Pulmonary artery endothelial cell (primary cell): ENCODE measurements around the gene PARP6. TPM values are rescaled to one million over a fixed set of nuclear protein-coding genes. Genes with fewer than 3 reads are reported as not detected.
"Not testable (repeated sequence)": the region's sequence is repeated elsewhere in the genome, so short reads cannot be mapped to it uniquely, and the experiment has no call there.

Source experiments
- DNase-seq: peaks from one replicate; pipeline ENCODE4 v3.0.0-alpha.2; 2011; ENCODE audit warnings: low read depth, low spot score
- total RNA-seq: library from RNA; depleted of rRNA; stranded (reverse); fragments of >200 nt; gene quantifications from 2 replicates; pipeline ENCODE4 v1.2.3, GENCODE V29; 2014

PARP6 gene
- total RNA-seq, 1 donor from 2014 or later: 9.3 TPM

DNA sequence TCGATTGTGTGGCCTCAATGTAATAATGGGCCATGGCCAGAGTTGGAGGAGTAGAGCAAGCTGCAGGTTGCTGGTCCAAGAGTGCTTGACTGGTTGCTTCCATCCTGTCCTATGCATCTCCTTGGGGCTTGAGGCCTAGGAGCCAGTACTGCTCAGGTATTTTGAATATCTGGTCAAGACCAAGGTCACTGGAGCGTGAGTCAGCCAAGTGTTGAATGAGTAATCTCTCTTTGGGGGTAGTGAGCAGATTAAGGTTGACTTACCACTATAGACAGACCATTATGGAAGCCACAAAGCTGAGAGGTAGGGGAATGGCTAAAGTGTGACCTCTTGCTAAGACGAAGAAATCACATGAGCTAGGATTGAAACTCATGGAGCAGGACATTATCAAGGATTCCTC lies 9.4 kb upstream of the PARP6 start:
- DNase-seq: no peak

DNA sequence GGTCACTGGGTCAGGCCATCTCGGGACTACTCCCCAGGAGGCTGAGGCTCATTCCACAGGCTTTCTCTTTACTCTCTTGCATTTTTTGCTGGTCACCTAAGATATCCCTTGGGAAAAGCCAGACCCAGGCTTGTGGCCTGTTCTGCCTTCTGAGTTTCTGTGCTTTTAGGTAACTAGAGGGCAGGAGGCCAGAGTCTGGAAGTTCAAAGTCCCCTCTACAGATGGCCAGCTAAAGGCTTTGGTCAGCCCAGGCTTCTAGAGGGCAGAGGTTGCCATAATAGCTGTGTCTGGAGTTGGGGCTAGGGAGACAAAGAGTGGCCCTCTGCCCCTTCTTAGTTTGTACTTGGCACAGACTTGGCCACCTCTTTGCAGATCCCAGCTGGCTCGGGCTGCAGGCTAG lies 8.4 kb upstream of the PARP6 start:
- DNase-seq: no peak

DNA sequence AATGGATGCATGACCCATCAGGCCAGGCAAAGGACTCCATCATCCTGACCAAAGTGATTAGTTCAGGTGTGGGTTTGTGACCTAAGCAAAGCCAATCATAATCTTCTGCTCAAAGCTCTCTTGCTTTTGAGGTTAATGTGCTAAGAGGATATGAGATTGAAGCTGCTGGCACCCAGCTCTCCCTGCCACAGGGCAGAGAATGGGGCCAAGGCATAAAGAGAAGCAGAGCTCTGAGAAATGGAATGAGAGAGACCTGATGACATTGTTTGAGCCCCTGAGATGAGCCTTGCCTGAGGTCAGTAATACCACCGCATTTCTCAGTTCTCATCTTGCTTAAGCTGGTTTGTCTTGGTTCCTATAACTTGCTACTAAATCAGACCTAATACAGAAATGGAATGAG lies 6.4 kb upstream of the PARP6 start:
- DNase-seq: no peak

DNA sequence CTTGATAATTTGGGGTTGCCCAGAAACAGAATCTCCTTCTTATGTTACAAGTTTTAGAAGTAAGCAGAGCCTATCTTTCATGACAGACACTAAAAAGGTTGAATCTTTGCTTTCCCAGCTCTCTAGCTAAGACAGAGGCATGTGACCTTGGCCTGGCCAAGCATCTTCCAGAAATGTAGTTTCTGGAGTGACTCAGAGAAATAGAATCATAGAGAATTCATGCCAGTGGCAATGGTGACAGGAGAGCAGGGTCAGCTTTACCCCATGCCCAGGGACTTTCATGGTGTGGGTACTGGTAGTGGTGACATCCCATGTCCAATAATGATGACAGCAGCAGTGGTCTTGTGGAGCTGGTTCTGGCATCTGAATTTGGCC lies 4.0 kb upstream of the PARP6 start:
- no peak for DNase-seq

DNA sequence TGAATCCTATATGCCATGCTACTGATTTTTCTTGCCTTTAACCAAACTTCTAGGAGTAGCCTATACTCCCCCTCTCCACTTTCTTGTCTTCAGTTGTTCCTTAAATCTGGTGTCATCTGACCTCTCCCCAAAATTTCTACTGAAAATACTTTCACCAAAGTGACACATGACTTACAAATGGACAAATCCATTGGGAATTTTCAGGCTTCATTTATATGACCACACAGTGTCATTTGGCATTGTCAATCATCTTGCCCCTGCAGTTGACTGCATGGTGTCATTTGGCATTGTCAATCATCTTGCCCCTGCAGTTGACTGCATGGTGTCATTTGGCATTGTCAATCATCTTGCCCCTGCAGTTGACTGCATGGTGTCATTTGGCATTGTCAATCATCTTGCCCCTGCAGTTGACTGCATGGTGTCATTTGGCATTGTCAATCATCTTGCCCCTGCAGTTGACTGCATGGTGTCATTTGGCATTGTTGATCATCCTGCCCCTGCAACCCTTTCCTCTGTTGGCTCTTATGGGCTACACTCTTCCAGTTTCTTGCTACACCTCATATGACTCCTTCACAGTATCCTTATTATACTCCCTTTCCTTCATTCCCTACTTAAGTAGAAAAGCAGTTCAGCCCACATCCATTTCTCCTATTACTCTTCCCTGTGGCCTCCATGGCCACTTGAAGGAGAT lies 3.4 kb upstream of the PARP6 start:
- DNase-seq: not testable (repeated sequence)

DNA sequence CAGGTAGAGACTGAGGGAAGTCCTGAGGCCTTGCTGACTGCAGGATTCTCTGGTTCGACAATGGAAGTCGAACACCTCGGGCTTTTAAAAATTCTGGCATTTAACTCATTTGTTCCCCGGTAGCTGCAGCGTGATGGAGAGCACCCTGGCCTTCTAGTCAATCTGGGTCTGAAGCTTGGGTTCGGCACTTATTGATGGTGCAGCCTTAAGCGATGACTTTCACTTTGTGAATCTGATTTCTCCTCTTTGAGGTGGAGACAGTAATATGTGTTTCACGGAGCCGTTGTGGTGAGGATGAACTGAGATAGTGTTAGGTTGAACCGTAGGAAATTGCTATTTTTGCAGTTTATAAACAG lies 621 bp upstream of the PARP6 start:
- DNase-seq: no peak

DNA sequence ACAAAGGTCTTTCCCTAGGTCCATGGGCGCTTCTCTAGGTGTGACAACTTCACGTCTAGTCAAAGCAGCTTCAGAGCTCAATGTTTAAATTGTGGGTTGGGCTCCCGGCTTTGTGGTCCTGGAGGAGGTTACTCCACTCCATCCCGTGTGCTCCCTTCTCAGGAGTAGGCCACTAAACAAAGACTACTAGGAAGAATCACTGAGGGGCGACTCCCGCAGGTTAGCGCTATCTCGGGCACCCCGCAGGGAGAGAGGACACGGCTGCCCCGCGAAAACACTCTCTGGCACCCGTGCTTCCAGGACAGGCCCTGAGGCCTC lies 500 bp downstream of the PARP6 start:
- DNase-seq: no peak

DNA sequence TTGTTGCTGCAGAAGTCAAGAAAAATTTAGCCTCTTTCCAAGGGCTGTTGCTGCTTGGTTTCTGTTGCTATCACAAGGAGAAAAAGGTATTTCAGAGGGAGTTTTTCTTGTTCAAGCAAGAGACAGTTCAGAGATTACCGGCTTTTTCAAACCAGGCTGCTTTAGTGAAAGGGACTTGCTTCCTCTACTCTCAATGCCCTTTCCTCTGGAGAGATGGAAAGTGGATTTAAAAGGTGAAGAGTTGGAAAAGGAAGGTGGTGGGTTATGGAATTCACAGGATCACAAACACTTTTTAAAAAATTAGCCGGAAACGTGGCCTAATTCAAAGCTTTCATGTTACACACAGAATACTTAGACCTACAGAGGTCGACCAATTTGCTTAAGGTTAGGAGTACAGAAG lies 1.1 kb downstream of the PARP6 start:
- DNase-seq: no peak

DNA sequence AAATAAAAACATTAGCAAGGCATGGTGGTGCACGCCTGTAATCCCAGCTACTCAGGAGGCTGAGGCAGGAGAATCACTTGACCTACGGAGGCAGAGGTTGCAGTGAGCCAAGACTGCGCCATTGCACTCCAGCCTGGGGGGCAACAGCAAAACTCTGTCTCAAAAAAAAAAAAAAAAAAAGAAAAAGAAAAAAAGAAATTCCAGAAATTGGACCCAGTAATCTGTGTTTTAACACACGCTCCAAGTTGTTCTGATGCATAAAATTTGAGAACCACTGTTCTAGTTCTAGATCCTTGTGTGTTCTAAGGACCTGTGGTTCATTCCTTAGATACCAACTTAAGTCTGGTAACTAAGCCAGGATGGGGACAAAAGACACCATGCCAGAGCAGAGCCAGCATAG lies 2.6 kb downstream of the PARP6 start:
- no peak for DNase-seq

DNA sequence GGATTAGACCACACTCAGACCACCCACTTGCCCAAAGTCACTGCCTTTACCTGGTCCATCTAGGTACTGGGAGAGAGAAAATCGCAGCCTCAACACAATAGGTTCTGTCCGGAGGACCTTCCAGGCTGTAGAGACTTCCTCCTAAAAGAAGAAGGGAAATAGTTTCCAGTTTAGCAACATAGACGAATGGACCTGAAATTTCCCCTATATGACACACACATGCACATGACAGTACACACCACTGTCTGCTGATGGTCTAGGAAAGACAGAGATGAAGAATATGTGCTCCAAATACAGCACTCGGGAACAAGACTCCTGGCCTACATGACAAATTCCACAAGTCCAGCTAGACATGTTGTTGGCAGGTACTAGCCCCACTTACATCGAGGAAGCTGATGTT lies 7.3 kb downstream of the PARP6 start:
- no peak for DNase-seq

DNA sequence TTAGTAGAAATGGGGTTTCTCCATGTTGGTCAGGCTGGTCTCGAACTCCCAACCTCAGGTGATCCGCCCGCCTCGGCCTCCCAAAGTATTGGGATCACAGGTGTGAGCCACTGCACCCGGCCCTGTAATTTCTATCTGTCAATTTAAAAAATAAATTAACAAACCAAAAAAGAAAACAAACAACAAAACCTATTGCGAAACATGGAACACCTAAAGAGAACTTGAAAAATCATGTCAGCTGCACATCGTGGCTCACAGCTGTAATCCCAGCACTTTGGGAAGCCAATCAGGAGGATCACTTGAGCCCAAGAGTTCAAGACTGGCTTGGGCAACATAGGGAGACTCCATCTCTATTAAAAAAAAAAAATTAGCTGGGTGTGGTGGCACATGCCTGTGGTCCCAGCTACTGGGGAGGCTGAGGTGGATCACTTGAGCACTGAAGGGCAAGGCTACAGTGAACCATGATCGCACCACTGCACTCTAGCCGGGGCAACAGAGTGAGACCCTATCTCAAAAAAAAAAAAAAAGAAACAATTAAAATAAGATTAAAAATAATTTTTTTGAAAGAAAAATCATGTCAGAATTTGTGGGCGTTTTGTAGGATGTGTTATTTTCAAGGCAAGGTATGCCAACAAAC lies 19.6 kb downstream of the PARP6 start:
- no peak for DNase-seq

DNA sequence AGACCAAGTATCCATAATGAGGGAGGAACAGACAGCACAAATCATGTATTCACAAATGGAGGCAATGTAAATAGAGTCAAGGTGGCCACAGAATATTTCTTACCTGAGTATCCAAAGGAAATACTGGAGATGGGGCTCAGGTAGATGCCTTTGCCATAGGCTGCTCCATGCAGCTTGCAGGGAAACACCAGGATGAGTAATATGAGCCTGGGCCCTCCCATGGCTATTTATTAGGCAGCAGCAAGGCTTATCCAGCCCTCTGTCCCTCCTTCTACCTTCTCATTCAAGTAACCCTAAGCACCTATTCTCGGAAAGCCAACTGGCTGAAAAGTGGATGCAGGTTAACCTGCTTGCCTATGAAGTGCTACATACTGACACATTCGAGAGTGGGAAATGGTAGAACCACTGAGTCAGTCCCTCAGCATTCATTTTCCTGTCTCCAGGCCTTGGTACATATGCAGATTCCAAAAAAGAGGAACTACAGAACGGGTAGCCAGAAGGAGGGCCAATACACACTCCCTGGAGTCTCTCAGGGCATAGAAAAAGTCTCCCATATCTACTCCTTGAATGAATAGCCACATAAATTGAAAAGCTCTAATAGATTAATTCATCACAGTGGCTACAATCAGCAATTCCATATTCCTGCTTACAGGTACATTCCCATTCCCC lies 23.1 kb downstream of the PARP6 start:
- no peak for DNase-seq

DNA sequence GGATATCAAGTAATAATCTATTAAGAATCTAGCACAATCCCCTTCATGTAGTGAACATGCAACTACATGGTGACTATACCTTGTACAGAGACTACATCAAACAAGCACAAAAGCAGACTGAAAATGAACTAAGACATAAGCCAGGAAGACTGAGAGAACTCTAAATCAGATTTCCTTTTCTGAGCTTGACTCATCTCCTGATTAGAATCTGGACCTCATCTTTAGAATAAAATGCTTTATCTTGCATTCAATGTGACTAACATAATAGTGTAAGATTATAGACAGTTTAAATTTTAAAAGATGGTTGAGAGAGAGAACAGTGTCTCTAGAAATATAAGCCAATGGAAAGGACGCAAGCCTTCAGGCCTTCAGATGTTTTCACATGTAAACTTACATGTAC lies 23.8 kb downstream of the PARP6 start:
- DNase-seq: no peak

DNA sequence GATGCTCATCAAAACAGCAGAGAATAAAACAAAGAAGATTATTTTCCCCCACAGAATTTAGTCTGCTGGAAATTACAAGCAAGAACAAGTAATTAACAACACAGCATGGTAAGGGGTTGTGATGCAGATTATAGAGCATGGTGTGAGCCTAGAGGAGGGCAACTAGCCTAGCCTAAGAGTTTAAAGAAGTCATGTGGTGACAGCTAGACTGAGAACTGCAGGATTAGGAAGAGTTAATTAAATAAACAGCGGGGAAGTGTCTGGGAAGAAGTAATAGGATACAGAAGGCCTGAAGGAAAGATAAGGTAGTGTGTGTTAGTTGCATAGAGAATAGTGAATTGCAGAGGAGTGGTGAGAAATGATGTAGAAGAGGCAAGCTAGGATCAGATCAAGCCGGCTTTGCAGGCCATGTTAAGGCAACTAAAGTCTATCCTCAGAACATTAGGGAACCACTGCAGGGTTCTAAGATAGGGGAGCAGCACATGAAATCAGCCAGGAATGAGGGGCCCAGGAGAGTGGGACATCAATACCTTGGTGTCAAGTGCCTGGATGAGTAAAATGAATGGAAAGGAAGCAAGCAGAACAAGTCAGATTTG lies 29.5 kb downstream of the PARP6 start:
- no peak for DNase-seq

DNA sequence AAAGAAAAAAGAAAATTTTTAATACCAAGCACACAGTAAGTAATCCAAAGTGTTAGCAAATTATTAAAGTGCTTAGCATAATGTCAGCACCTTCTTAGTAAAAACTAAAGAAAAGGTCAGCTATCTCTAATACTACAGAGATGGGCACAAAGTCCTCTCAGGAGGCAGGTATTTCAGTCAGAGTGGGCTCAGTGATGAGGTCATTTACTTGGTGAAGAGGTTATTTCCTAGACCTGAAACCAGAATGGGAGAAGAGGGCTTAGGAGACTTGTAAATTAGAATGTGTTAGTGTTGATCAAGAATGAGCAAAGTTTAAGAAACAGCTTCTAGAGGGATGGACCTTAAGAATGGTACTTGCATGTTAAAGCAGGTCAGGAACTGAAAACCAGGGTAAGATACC lies 32.7 kb downstream of the PARP6 start:
- no peak for DNase-seq

DNA sequence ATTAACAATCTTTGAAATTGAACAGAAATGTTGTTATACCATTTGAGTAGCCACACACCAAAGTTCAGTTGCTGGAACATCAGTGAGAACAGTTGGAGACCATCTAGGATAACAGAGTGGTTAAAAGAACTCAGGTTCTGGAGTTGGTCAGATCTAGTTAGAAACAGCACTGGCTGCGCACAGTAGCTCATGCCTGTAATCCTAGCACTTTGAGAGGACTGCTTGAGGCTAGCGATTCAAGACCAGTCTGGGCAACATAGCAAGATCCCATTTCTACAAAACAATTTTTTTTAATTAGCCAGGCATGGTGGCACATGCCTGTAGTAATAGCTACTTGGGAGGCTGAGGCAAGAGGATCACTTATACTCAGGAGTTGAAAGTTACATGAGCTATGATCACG lies 33.8 kb downstream of the PARP6 start:
- DNase-seq: no peak

DNA sequence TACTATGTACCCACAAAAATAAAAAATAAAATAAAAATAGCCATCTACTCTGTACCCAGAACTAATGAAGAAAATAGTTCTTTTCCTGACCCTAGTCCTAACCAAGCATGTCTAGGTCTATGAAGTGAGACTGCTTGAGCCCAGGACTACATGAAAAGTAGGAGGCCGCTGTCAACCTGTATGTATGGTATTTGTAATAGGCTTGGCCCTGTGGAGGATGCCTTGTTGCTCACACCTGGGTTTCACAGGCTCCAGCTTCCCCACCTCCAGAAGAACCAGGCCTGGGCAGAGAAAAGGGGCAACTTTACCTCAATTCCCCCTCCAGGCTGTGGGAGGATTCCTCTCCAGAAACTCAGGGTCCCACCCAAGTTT lies 34.5 kb downstream of the PARP6 start:
- DNase-seq: no peak

DNA sequence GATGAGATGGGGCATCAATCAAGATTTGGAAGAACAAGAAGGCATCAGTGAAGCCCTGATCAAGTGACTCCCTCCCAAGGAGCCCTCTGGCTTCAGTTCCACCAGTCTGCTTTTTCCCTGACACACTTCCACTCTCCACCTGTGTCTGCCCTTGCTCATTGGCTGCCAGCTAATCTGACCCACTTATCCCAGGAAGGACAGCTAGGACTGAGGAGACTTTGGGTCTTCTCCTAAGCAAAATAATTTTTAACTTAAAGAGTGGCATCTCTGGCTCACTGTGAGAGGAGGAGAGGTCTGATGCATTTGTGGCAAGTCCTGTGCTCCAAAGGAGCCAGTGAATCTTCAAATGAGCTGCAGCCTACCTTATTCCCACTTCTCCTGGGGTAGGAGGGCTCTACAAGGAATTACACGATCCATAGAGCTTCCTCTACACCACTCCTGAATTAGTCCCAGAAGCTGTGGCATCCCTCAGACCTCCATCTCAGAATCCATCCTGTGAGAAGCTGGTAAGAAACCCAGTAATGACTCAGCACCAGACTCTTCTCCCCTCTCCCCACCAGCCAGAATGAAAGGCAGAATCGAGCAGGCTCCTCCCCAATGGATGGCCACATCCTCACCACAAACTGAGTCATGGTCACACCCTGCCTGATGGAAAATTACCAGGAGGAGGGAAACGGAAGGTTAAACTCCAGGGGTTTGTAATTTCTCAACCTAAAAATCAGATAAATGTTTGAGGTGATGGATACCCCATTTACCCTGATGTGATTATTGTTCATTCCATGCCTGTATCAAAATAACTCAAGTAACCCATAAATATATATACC lies 35.1 kb downstream of the PARP6 start:
- peak; percentile 71 for DNase-seq

DNA sequence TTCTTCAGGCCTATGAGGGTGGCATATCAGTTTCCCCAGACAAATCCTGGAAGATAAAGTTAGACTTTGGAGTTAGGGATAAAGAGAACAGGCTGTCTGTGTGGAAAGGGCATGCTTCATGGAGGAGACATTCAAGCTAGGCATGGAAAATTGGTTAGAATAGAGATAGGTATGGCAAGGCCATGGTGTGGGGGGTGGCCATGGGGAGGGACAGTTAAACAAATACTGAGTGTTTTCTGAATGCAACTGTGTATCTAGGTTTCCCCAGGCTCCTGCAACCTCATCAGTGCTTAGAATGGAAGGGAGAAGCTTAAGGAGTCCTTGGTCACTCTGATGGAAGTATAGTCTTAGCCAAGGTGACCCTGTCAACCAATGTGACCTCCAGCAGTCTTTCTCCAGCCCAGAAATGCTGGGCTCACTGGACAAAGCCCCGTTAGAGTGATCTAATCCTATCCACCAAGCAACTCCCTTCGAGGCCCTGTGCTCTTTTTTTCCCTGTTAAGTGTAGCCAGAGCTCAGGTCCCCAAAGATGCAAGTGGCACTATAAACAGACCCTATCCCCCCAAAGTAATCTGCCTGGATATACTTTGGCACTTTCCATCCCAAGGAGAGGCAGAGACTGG lies 35.9 kb downstream of the PARP6 start:
- DNase-seq: no peak

DNA sequence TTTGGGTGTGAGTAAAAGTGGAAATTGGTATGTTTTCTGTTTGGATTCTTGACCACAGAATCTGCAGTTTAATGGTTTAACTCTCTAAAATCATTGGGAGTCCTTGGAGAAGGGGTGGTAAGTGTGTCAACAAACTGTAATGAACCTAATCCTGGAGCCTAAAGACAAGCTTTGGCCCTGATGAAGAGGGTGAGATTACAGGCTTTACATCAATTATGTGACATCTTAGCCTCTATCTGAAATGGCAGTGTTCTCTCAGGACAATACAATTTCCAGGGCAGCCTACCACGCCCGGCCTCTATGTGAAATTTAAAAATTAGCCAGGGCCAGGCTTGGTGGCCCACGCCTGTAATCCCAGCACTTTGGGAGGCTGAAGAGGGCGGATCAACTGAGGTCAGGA lies 37.1 kb downstream of the PARP6 start:
- DNase-seq: no peak

DNA sequence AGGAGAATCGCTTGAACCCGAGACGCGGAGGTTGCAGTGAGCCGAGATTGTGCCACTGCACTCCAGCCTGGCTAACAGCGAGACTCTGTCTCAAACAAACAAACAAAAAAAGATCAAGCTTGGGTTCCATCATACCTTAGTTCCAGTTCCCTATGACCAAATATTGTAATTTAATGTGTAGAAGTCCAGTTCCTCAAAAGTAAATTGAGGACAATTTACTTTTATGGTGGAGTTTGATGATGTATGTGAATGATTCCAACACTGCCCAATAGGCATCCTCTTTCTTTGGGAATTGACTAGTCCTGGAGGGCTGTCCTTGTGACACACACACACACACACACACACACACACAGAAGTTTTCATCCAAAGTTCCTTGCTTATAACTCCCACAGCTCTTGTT lies 38.6 kb downstream of the PARP6 start:
- DNase-seq: no peak
